ENCODE data around the gene BAZ2B. TPM values are rescaled to one million over a fixed set of nuclear protein-coding genes. Genes with fewer than 3 reads are reported as not detected.

BAZ2B gene
- polyA plus RNA-seq, 1 donor from 2014 or later, result 150 TPM

DNA sequence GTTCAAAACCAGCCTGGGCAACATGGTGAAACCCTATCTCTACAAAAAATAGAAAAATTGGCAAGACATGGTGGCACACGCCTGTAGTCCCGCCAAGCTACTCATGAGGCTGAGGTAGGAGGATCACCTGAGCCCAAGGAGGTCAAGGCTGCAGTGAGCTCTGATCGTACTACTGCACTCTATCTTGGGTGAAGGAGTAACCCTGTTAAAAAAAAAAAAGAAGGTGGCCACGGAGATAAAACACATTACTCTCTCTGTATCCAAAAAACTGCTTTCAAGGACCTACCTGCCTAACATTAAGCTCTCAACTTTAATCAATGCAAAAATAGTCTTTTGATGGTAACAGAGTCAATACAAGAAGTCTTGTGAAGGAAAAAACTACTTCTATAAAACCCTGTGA, 57.3 kb downstream of the BAZ2B start:
- TF ChIP-seq SMC3 (conservative IDR thresholded peaks at IDR 0.05; ENCODE audit: poor library complexity), result no peak
- no peak for TF ChIP-seq REST (IDR thresholded peaks at IDR 0.05; ENCODE audit: borderline replicate concordance)
- TF ChIP-seq, protein P1, sequence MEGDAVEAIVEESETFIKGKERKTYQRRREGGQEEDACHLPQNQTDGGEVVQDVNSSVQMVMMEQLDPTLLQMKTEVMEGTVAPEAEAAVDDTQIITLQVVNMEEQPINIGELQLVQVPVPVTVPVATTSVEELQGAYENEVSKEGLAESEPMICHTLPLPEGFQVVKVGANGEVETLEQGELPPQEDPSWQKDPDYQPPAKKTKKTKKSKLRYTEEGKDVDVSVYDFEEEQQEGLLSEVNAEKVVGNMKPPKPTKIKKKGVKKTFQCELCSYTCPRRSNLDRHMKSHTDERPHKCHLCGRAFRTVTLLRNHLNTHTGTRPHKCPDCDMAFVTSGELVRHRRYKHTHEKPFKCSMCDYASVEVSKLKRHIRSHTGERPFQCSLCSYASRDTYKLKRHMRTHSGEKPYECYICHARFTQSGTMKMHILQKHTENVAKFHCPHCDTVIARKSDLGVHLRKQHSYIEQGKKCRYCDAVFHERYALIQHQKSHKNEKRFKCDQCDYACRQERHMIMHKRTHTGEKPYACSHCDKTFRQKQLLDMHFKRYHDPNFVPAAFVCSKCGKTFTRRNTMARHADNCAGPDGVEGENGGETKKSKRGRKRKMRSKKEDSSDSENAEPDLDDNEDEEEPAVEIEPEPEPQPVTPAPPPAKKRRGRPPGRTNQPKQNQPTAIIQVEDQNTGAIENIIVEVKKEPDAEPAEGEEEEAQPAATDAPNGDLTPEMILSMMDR (IDR thresholded peaks at IDR 0.05; ENCODE audit: poor library complexity, severe bottlenecking), result no peak
- TF ChIP-seq EZH2 (IDR thresholded peaks at IDR 0.05; ENCODE audit: borderline replicate concordance, insufficient read depth, low read length, poor library complexity, severe bottlenecking), result no peak
- Histone ChIP-seq H3K27ac (ENCODE audit: low read length) (no peak overlapping the region), H4K20me1 (ENCODE audit: insufficient read depth) (no peaks in the 10 kb centered on the region), H3K79me2 (replicated peaks; ENCODE audit: insufficient read depth, low read length) (peaks cover 55% of the 10 kb centered on the region), H3K9me2 (ENCODE audit: insufficient read depth, low read length) (no peaks in the 10 kb centered on the region), H3K36me3 (ENCODE audit: insufficient read depth, low read length) (no peaks in the 10 kb centered on the region), H3K4me2 (ENCODE audit: low read length) (no peak overlapping the region), H3F3A (ENCODE audit: insufficient read depth, low read length, poor library complexity, severe bottlenecking) (no peaks in the 10 kb centered on the region), H3K4me3 (ENCODE audit: low read length) (no peak overlapping the region), H3K9ac (ENCODE audit: low read length) (no peak overlapping the region), H2AFZ (ENCODE audit: low read depth, low read length) (no peak overlapping the region), H3K9me3 (ENCODE audit: low read length) (no peaks in the 10 kb centered on the region), H3K27me3 (ENCODE audit: insufficient read depth, low read depth, low read length) (no peaks in the 10 kb centered on the region)

GRCh38 chr2:159558479-159558878, 57.9 kb downstream of the BAZ2B start:
- no peaks in the 10 kb centered on the region for H3K9me3 ChIP-seq (ENCODE audit: low read length)
- no peaks in the 10 kb centered on the region for H3K27me3 ChIP-seq (ENCODE audit: insufficient read depth, low read depth, low read length)
- H4K20me1 ChIP-seq (ENCODE audit: insufficient read depth), result no peaks in the 10 kb centered on the region
- no peak overlapping the region for H2AFZ ChIP-seq (ENCODE audit: low read depth, low read length)
- H3K36me3 ChIP-seq (ENCODE audit: insufficient read depth, low read length), result no peaks in the 10 kb centered on the region
- H3K27ac ChIP-seq (ENCODE audit: low read length), result no peak overlapping the region
- no peak for TF ChIP-seq POLR2AphosphoS5 (IDR thresholded peaks at IDR 0.05)
- H3K9me2 ChIP-seq (ENCODE audit: insufficient read depth, low read length), result no peaks in the 10 kb centered on the region
- no peak overlapping the region for H3K4me2 ChIP-seq (ENCODE audit: low read length)
- H3K4me3 ChIP-seq (ENCODE audit: low read length), result no peak overlapping the region
- H3F3A ChIP-seq (ENCODE audit: insufficient read depth, low read length, poor library complexity, severe bottlenecking), result no peaks in the 10 kb centered on the region
- no peak overlapping the region for H3K9ac ChIP-seq (ENCODE audit: low read length)
- peaks cover 50% of the 10 kb centered on the region for H3K79me2 ChIP-seq (replicated peaks; ENCODE audit: insufficient read depth, low read length)

DNA sequence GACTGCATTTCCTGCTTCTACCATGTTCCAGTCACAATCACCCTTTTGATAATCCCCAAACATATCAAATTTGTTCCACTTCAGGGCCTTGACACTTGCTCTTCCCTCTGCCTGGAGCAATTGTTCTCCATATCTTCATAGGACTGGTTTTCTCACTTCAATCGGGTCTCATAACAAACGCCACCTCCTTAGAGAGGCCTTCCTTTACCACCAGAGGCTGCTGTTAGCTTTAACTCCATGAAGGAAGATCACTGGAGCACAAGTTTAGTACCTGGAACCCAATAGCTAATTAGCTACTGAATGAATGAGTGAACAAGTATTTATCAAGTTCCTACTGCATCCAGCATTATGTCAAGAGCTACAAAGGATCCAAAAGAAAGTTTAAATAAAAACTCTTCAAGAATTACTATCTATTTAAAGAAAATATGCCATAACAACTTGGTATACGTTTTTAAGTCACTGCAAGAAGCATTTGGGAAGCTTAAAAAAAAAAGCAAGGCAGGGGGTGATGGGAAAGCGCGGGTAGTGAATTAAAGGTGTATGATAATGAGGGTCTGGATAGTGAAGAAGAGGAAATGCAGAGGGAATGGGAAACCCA, 58.8 kb downstream of the BAZ2B start:
- Histone ChIP-seq H3K27me3 (ENCODE audit: insufficient read depth, low read depth, low read length) (no peaks in the 10 kb centered on the region), H3K4me3 (ENCODE audit: low read length) (no peak overlapping the region), H2AFZ (ENCODE audit: low read depth, low read length) (no peak overlapping the region), H3K9me2 (ENCODE audit: insufficient read depth, low read length) (no peaks in the 10 kb centered on the region), H3F3A (ENCODE audit: insufficient read depth, low read length, poor library complexity, severe bottlenecking) (no peaks in the 10 kb centered on the region), H3K4me2 (ENCODE audit: low read length) (no peak overlapping the region), H3K27ac (ENCODE audit: low read length) (no peak overlapping the region), H3K79me2 (replicated peaks; ENCODE audit: insufficient read depth, low read length) (peaks cover 41% of the 10 kb centered on the region), H3K9me3 (ENCODE audit: low read length) (no peaks in the 10 kb centered on the region), H4K20me1 (ENCODE audit: insufficient read depth) (no peaks in the 10 kb centered on the region), H3K9ac (ENCODE audit: low read length) (no peak overlapping the region), H3K36me3 (ENCODE audit: insufficient read depth, low read length) (no peaks in the 10 kb centered on the region)
- no peak for TF ChIP-seq POLR2AphosphoS5 (IDR thresholded peaks at IDR 0.05)
- TF ChIP-seq EZH2 (IDR thresholded peaks at IDR 0.05; ENCODE audit: borderline replicate concordance, insufficient read depth, low read length, poor library complexity, severe bottlenecking), result no peak
- TF ChIP-seq EP300 (conservative IDR thresholded peaks at IDR 0.05; ENCODE audit: poor library complexity, severe bottlenecking), result no peak
- no peak for TF ChIP-seq TAF1 (IDR thresholded peaks at IDR 0.05; ENCODE audit: low read depth)
- TF ChIP-seq, protein P1 (IDR thresholded peaks at IDR 0.05; ENCODE audit: poor library complexity, severe bottlenecking), result no peak
- TF ChIP-seq SMC3 (conservative IDR thresholded peaks at IDR 0.05; ENCODE audit: poor library complexity), result no peak
- TF ChIP-seq REST (IDR thresholded peaks at IDR 0.05; ENCODE audit: borderline replicate concordance), result no peak
- TF ChIP-seq RAD21 (conservative IDR thresholded peaks at IDR 0.05), result no peak
- TF ChIP-seq MXI1 (conservative IDR thresholded peaks at IDR 0.05; ENCODE audit: poor library complexity, severe bottlenecking), result no peak
